ENCODE results near the gene ZNF248. TPM values are rescaled to one million over a fixed set of nuclear protein-coding genes. Genes with fewer than 3 reads are reported as not detected.

Gene ZNF248
- total RNA-seq, 2 experiments from 2014 or later, result 3.2 to 3.4 TPM

DNA sequence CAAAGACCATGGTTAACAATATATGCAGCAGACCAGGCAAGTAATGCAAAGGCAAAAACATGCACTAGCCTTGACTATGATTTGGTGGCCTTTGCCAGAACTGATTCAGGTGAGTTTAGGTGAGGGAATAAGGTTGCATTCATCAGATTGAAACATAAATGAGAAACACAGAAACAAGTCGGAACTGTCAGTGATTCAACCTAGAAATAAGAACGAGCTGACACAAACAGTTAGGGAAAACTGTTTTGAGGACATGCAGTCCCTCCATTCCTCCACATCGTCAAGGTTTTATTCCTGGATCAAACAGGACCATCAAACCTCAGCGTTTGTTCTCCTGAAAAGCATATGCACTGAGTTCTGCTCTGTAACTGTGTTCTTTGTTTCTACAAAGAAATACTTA is 1.8 kb downstream of the ZNF248 start:
- Mint-ChIP-seq H3K4me1 (ENCODE audit: low read depth) (peaks cover 59% of the 10 kb centered on the region), H3K9me3 (no peaks in the 10 kb centered on the region), H3K27ac (peak overlapping the region; percentile 96), H3K27me3 (no peaks in the 10 kb centered on the region), H3K36me3 (ENCODE audit: low read depth) (peaks cover 46% of the 10 kb centered on the region), H3K4me3 (peak overlapping the region; percentile 80)
- Histone ChIP-seq H3K27me3 (ENCODE audit: control insufficient read depth in 1 of 2, insufficient read depth in 2 of 2, low read length in 2 of 2) (no peaks in the 10 kb centered on the region), H3K9me3 (ENCODE audit: control insufficient read depth in 1 of 2, insufficient read depth in 1 of 2, low read length in 2 of 2) (no peaks in the 10 kb centered on the region), H3K36me3 (ENCODE audit: insufficient read depth, low read length) (no peaks in the 10 kb centered on the region), H3K4me1 (ENCODE audit: insufficient read depth, low read length) (peaks cover 15% of the 10 kb centered on the region), H3K4me3 (ENCODE audit: low read length) (no peak overlapping the region), H3K27ac (ENCODE audit: low read depth in 1 of 2, low read length in 2 of 2) (no peak overlapping the region)
- DNase-seq (no peak), ATAC-seq (ENCODE audit: poor library complexity) (no peak)
- ChIA-PET POLR2A (no interaction called here), CTCF (interaction anchor here (3.0 kb wide), 1 partner anchor 121 kb away, joined by 20 read pairs; the partner anchor contains the start of gene ZNF25)
- intact Hi-C loops (cut with DNase I, micrococcal nuclease), result loop anchor here (2.0 to 10.0 kb wide), 3 partner anchors 239 to 552 kb away; partner anchors contain the start of gene ZNF37A (in 2 of the 2)
- TF ChIP-seq CTCF (IDR thresholded peaks at IDR 0.05), result no peak

- peaks cover 59% of the 10 kb centered on the region for H3K4me1 Mint-ChIP-seq (ENCODE audit: low read depth)
- ChIA-PET CTCF (no interaction called here), POLR2A (no interaction called here)
- H3K9me3 Mint-ChIP-seq, result no peaks in the 10 kb centered on the region
- H3K4me1 ChIP-seq (ENCODE audit: insufficient read depth, low read length), result peaks cover 15% of the 10 kb centered on the region
- H3K4me3 Mint-ChIP-seq, result peak overlapping the region; percentile 30
- H3K27ac Mint-ChIP-seq, result no peak overlapping the region
- TF ChIP-seq CTCF (IDR thresholded peaks at IDR 0.05), result no peak
- H3K27ac ChIP-seq (ENCODE audit: low read depth in 1 of 2, low read length in 2 of 2), result no peak overlapping the region
- no peak for ATAC-seq (ENCODE audit: poor library complexity)
- no peaks in the 10 kb centered on the region for H3K36me3 ChIP-seq (ENCODE audit: insufficient read depth, low read length)
- H3K27me3 ChIP-seq (ENCODE audit: control insufficient read depth in 1 of 2, insufficient read depth in 2 of 2, low read length in 2 of 2), result no peaks in the 10 kb centered on the region
- no peaks in the 10 kb centered on the region for H3K27me3 Mint-ChIP-seq
- H3K4me3 ChIP-seq (ENCODE audit: low read length), result no peak overlapping the region
- intact Hi-C loops (cut with DNase I, micrococcal nuclease), result loop anchor here (5.0 to 10.0 kb wide), 2 partner anchors 240 to 553 kb away; partner anchors contain the start of gene ZNF37A (in 1 of the 2)
- H3K9me3 ChIP-seq (ENCODE audit: control insufficient read depth in 1 of 2, insufficient read depth in 1 of 2, low read length in 2 of 2), result no peaks in the 10 kb centered on the region
- DNase-seq, result no peak
- peaks cover 54% of the 10 kb centered on the region for H3K36me3 Mint-ChIP-seq (ENCODE audit: low read depth)
Observed at GRCh38 chr10:37854626-37855025, 2.8 kb downstream of the ZNF248 start.

- Histone ChIP-seq H3K9me3 (ENCODE audit: control insufficient read depth in 1 of 2, insufficient read depth in 1 of 2, low read length in 2 of 2) (peaks cover 6 to 8% of the 10 kb centered on the region in 2 experiments), H3K4me3 (ENCODE audit: low read length) (no peak overlapping the region), H3K4me1 (ENCODE audit: insufficient read depth, low read length) (no peaks in the 10 kb centered on the region), H3K27ac (ENCODE audit: low read depth in 1 of 2, low read length in 2 of 2) (no peak overlapping the region), H3K36me3 (ENCODE audit: insufficient read depth, low read length) (peaks cover 9% of the 10 kb centered on the region), H3K27me3 (ENCODE audit: control insufficient read depth in 1 of 2, insufficient read depth in 2 of 2, low read length in 2 of 2) (no peaks in the 10 kb centered on the region)
- ChIA-PET CTCF (interaction anchor here (0.7 kb wide), 1 partner anchor 118 kb away, joined by 3 read pairs; no protein-coding TSS in a partner anchor), POLR2A (no interaction called here)
- H3K27me3 Mint-ChIP-seq, result no peaks in the 10 kb centered on the region
- TF ChIP-seq CTCF (IDR thresholded peaks at IDR 0.05), result no peak
- H3K27ac Mint-ChIP-seq, result no peak overlapping the region
- intact Hi-C loops (cut with DNase I, micrococcal nuclease), result no loop called here
- H3K9me3 Mint-ChIP-seq, result peaks cover 21% of the 10 kb centered on the region
- DNase-seq, result no peak
- peaks cover 4% of the 10 kb centered on the region for H3K4me1 Mint-ChIP-seq (ENCODE audit: low read depth)
- peaks cover 90% of the 10 kb centered on the region for H3K36me3 Mint-ChIP-seq (ENCODE audit: low read depth)
- no peak for ATAC-seq (ENCODE audit: poor library complexity)
- no peak overlapping the region for H3K4me3 Mint-ChIP-seq
Observed at GRCh38 chr10:37844644-37845043, 12.8 kb downstream of the ZNF248 start.

Measured in CD4-positive, alpha-beta T cell (primary cell).